GM19193 (cell line): ENCODE measurements around the gene RAB32.

ENCODE experiments used
- POLR2A ChIP-seq: IDR thresholded peaks from 4 replicates; pipeline ENCODE4 v1.6.1; 2011; ENCODE audit not compliant: insufficient read depth, insufficient read length; ENCODE audit errors: extremely low read depth

Gene RAB32

GRCh38 chr6:146543211-146543939 is at the start of gene RAB32:
Gene RAB32, plus strand, starts transcription at chr6:146543833. Its CDS starts 39 bp downstream, at chr6:146543872.
- no peak for TF ChIP-seq POLR2A

GRCh38 chr6:146498309-146498708 is 45.3 kb upstream of the RAB32 start:
- TF ChIP-seq POLR2A = no peak

GRCh38 chr6:146503096-146503495 is 40.5 kb upstream of the RAB32 start:
- TF ChIP-seq POLR2A = no peak

GRCh38 chr6:146515212-146515611 is 28.4 kb upstream of the RAB32 start:
- no peak for TF ChIP-seq POLR2A

GRCh38 chr6:146526192-146526591 is 17.4 kb upstream of the RAB32 start:
- TF ChIP-seq POLR2A = no peak

- no peak for TF ChIP-seq POLR2A
These were observed 10.9 kb upstream of the RAB32 start for GRCh38 chr6:146532702-146533101.

GRCh38 chr6:146542881-146543210 is 787 bp upstream of the RAB32 start:
- no peak for TF ChIP-seq POLR2A

GRCh38 chr6:146543940-146544615 is 445 bp downstream of the RAB32 start:
- TF ChIP-seq POLR2A = no peak

GRCh38 chr6:146544616-146545182 is 1.1 kb downstream of the RAB32 start:
- TF ChIP-seq POLR2A = no peak

GRCh38 chr6:146545581-146545980 is 1.9 kb downstream of the RAB32 start:
- TF ChIP-seq POLR2A = no peak

GRCh38 chr6:146546443-146547043 is 2.9 kb downstream of the RAB32 start:
- no peak for TF ChIP-seq POLR2A

- TF ChIP-seq POLR2A = no peak
These were observed 4.3 kb downstream of the RAB32 start for GRCh38 chr6:146547889-146548288.

- TF ChIP-seq POLR2A = no peak
These were observed 5.3 kb downstream of the RAB32 start for GRCh38 chr6:146548898-146549374.

GRCh38 chr6:146550911-146551310 is 7.3 kb downstream of the RAB32 start:
- no peak for TF ChIP-seq POLR2A

- TF ChIP-seq POLR2A = no peak
These were observed 7.9 kb downstream of the RAB32 start for GRCh38 chr6:146551545-146551944.
